Caki2 (cell line): ENCODE results near the gene TACC2. TPM values are rescaled to one million over a fixed set of nuclear protein-coding genes. Genes with fewer than 3 reads are reported as not detected.
A peak's percentile ranks its signal among the peaks of the same experiment; 100 is the strongest.

ENCODE experiments used
- DNase-seq: peaks from one replicate; pipeline ENCODE4 v3.0.0-alpha.2; 2015; ENCODE audit warnings: low read depth
- in situ Hi-C: cut with HindIII; loops from 2 replicates; pipeline ENCODE4 v1.10.0; 2016; ENCODE audit warnings: low sequenced_read_pairs, low pct_unique_long_range_greater_than_20kb, mixed read lengths
- total RNA-seq: library from RNA; depleted of rRNA; stranded (reverse); fragments of >200 nt; shearing (Covaris generic); gene quantifications from 2 replicates; pipeline ENCODE4 v1.2.3, GENCODE V29; 2014; ENCODE audit warnings: low replicate concordance

The TACC2 gene
- total RNA-seq, 1 experiment from 2014 or later, result 21.8 TPM

DNA sequence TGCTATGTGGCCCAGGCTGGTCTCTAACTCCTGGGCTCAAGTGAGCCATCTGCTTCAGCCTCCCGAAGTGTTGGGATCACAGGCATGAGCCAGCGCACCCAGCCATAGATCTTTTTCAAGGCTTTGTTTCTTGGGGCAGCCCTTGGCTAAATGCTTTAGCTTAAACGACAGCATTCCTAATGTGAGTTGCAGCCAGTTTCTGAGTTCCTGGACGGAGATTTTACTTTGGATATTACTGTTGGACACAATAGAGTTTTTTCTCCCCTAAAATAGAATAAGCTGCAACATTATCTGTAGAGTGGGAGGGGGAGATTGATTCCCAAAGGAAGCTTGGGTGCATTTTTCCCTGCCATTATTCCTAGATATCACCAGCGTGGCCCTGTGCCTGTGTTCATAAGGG lies 179.1 kb downstream of the TACC2 start:
- DNase-seq, result no peak
- in situ Hi-C loops, result no loop called here

DNA sequence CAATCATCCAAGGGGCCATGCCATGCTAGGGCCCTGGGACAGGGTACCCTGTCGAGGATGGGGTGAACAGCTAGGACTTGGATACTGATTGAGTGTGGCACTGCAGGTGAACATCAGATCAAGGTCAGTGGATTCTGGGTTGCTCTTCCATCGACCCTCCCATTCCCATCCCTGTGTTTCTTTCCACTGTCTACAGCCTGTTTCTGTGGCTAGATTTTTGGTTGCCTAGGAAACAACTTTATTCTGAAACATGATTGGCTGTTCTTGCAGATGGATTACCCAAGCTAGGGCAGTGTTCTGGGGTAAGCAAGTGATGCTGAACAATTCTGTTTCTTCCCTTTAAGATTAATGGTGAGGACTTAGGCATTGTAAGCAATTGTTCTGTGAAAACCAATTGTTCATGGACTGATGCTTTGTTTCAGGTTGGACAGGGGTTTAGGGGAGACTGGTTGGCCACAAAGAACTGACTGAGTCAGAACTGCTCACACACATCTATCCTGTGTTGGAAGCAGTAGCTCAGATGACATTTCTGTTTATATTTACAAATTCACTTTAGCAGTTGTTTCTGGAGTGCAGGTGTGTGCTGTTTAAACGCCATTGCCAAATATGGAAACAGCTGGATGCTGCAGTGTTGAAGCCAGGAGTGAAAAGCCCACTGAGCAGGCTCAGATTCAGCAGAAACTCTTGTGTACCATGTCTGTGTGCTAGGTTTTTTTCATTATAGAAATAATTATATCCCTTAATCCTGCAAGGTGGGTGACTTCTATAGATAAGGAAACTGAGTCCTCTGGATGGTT lies 179.8 kb downstream of the TACC2 start:
- DNase-seq, result no peak
- in situ Hi-C loops, result no loop called here

DNA sequence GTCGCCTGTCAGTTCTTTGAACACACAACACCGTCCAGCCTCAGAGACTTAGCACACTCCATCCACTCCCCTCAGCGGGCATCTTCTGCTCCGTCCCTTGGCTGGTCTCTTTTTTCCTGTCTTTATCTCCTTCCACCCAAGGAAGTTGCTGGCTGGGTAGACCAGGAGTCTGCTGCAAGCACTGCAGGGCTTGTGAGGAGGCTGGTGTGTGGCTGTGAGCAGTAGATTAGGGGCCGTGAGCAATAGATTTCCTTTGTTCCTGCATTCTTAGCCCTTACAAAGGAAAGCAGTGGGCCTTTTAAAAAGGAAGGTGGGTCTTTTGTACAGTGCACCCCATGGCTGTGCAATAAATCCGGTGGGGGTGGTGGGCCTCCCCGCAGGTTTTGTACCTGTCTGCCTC lies 181.8 kb downstream of the TACC2 start:
- in situ Hi-C loops, result no loop called here

DNA sequence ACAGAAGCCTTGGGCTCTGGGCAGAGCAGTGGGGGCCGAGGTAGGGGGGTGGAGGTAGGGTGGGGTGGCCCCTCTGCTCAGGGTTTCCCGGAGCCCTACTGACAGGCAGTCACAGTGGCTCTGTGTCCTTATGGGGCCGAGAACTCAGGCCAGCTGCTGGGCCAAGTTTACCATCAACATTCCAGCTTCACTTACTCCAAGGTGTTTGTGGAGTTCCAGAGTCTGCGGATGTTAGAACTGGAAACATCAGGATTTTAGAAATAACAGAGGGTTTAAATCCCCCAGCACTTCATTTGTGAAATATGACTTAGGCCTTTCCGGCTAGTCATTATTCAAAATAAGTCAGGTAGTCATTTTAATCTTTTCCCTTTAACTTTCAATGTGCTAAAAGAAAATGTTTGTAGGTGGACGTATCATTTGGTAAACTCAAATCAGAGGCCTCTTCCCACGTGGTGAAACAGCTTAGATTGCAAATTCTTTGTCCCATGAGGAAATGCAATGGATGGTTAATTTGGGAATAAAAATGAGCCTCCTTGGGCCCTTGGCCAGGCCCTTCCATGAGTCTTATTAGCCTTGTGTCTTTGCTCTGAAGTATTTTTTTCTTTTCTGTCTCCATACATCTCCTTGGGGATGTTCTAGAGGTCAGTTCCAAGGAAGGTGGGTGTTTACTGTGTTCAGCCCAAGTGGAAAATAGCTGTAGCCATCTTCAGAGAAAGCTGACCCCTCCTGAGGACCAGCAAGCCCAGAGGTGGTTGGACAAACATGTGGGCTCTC lies 182.5 kb downstream of the TACC2 start:
- no peak for DNase-seq
- in situ Hi-C loops, result no loop called here

More for the DNA sequence above, 181.8 kb downstream of the TACC2 start:
- DNase-seq, result no peak

DNA sequence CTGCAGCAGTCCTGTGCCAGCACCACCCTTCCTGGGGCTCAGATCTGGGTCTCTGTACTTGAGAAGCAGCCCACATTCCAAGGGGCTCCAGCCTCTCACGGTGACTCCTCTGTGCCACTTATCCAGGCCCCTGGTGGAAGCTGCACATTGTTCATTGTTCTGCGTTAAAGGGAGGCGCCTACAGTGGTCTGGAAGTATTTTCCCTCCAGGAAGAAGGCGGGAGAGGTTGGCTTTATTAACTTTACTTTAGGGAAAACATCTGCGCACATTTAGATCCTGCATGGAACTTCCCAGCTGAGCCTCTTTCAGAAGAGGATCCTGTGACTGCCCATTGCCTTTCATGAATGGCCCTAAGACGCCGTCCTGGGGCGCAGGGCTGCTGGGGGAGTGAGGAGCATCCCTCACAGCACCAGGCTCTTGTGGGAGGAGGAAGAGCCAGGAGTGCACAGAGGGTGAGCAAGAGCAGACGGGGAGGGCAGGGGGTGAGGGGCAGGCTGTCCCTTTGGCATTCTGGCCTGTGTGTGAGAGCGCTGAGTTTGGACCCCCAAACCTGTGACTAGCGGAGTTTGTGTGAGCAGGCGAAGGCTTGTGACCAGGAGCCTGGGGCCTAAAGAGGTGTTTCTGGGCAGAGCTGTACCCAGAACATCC lies 183.5 kb downstream of the TACC2 start:
- in situ Hi-C loops, result no loop called here
- no peak for DNase-seq

DNA sequence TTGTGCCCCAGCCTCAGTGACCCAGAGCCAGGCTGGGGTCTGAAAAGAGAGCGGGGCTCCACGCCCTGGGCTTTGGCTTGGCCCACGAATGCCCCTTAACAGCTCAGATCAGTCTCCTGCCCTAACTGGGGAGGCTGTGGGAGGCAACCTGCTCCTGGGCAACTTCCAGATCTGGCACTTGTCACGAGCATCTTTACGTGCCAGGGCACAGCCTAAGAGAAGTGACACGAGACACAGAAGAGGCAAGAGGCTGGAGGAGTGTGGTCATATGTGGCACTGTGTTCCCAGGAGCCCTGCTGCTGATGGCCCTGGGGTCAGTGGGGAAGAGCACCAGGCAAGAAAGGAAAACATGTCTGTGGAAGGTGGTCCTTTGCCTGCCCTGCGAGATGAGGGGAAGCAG lies 184.4 kb downstream of the TACC2 start:
- in situ Hi-C loops, result no loop called here
- no peak for DNase-seq

GRCh38 chr10:122173766-122174435 lies 184.9 kb downstream of the TACC2 start:
- in situ Hi-C loops, result no loop called here
- DNase-seq, result no peak

- in situ Hi-C loops, result no loop called here
Observed at GRCh38 chr10:122176232-122177213, 187.6 kb downstream of the TACC2 start.

DNA sequence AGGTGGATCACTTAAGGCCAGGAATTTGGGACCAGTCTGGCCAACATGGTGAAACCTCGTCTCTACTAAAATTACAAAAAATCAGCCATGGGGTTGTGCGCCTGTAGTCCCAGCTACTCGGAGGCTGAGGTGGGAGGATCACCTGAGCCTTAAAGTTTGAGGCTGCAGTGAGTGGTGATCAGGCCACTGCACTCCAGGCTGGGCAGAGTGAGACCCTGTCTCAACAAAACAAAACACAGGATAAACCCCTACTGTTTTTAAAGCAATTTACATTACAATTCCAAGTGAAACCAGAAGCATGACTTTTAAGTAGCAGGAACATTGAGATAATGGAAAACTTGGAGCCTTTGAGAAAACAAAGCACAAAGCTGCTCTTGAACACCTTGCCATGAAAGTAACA lies 189.7 kb downstream of the TACC2 start:
- DNase-seq, result no peak
- in situ Hi-C loops, result no loop called here

More at GRCh38 chr10:122176232-122177213, 187.6 kb downstream of the TACC2 start:
- DNase-seq, result no peak

GRCh38 chr10:122181041-122181732 lies 192.2 kb downstream of the TACC2 start:
- in situ Hi-C loops, result no loop called here
- DNase-seq, result peak; percentile 23

DNA sequence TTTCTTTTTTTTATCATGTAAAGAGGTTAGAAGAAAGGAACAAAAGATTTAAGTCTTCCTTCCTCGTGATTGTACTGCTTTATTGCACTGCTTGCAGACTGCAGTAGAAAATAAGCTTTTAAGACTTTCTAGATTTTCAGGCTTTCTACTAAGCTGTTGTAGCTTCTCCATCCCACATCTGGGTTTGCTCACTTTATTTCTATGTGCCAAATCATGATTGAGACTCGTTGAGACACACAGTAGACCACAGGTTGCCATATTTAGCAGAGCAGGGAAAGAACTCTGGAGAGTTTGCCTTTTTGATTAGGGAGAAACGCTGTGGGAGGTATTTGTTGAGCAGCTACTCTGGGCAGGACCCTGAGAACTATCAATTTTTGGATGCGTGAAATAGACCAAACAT lies 192.9 kb downstream of the TACC2 start:
- no peak for DNase-seq
- in situ Hi-C loops, result no loop called here

DNA sequence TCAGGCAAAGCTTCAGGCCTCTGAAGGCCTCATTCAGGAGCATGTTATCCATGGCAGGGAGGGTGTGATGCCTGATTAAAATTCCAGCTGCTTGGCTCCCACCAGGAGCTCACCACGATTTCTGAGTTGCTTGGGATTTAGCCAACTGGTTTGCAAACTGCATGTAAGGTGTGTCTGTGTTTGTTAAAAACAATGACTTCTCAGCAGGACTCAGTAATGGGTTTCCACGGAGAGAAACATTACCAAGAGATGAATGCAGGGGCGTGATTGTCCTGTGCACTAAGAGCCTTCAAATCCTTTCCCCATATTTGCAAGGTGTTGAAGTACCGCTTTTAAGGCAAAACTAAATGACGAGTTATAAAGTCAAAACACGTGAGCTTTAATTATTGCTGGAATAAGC lies 193.3 kb downstream of the TACC2 start:
- DNase-seq, result no peak
- in situ Hi-C loops, result no loop called here

- in situ Hi-C loops, result no loop called here
- DNase-seq, result no peak
Observed at GRCh38 chr10:122184254-122184653, 195.3 kb downstream of the TACC2 start.

DNA sequence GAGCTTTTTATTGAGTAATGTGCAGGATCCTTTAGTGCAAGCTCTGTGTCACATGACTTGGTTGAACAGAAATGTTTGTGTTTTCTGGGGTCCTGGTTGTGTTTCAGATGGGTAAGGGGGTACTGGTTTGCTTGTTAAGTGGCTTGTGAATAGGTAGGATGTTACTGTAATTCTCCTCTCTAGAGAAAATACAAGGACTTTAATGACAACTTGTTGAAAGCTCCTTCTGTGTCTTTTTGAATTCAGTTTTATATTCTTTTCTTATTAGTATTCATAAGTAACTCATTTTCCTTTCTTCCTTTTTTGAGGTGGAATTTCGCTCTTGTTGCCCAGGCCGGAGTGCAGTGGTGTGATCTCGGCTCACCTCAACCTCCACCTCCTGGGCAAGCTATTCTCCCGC lies 196.7 kb downstream of the TACC2 start:
- DNase-seq, result no peak
- in situ Hi-C loops, result no loop called here

DNA sequence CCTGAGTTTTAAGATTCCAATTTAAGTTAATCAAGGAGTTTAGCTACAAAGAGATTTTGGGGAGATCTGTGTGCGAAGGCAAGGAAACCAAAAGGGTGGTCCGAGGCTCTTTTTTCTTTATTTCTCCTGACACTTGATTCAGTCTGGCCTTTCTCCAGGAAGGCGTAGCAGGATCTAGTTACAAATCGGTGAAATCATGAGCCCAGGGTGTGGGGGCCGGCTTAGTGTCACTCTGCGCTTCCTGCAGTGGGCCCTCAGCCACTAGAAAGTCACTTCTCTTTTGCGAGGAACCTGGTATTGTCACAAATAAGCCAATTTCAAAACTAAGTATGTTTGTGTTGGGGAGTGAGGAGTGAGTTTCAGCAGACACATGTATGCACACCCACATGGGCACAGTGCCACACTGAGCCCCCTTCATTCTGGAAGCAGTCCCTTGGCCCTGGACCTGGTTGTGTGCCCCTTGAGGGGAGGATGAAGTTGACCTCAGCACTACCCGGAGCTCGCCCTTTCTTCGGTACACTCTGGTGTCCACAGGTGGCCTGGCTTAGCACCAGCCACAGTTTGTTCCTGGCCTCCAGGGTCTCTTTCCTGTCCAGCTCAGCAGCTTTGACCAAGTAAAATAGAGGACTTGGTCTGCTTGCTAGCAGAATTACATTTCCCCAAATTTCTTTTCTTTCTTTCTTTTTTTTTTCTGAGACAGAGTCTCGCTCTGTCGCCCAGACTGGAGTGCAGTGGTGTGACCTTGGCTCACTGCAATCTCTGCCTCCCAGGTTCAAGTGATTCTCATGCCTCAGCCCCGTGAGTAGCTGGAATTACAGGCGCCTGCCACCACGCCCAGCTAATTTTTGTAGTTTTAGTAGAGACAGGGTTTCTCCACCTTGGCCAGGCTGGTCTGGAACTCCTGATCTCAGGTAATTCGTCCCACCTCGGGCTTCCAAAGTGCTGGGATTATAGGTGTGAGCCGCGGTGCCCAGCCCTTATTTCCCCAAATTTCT lies 198.2 kb downstream of the TACC2 start:
- in situ Hi-C loops, result no loop called here
- no peak for DNase-seq

GRCh38 chr10:122188706-122189105 lies 199.7 kb downstream of the TACC2 start:
- no peak for DNase-seq
- in situ Hi-C loops, result no loop called here
